HEK293T (cell line): ENCODE data around the gene STK38L.

ENCODE experiments used
- ARNT ChIP-seq: fragments of 450-650 bp; IDR thresholded peaks from 2 replicates; pipeline ENCODE4 v1.6.1; 2017; ENCODE audit warnings: mild to moderate bottlenecking
- ELF4 ChIP-seq: fragments of 450-650 bp; IDR thresholded peaks from 2 replicates; pipeline ENCODE4 v1.6.1; 2017; ENCODE audit warnings: antibody characterized with exemption
- FOXM1 ChIP-seq: fragments of 450-650 bp; IDR thresholded peaks from 2 replicates; pipeline ENCODE4 v1.6.1; 2017; ENCODE audit warnings: mild to moderate bottlenecking, borderline replicate concordance
- HDGF ChIP-seq: fragments of 450-650 bp; IDR thresholded peaks from 2 replicates; pipeline ENCODE4 v1.6.1; 2017; ENCODE audit warnings: antibody characterized with exemption, borderline replicate concordance
- SP1 ChIP-seq: fragments of 450-650 bp; IDR thresholded peaks from 2 replicates; pipeline ENCODE4 v1.6.1; 2017
- TARDBP ChIP-seq: fragments of 450-650 bp; IDR thresholded peaks from 2 replicates; pipeline ENCODE4 v1.6.1; 2016
- ZNF384 ChIP-seq: fragments of 450-650 bp; IDR thresholded peaks from 2 replicates; pipeline ENCODE4 v1.6.1; 2016

GRCh38 chr12:27285403-27285802 lies 41.3 kb downstream of the STK38L start:
- TF ChIP-seq SP1 (no peak), HDGF (no peak), FOXM1 (no peak), ARNT (no peak), ELF4 (no peak), ZNF384 (no peak), TARDBP (no peak)
